AG08395 (cell line): Measurements from ENCODE around the gene EIF4H.
"Not testable (repeated sequence)": the region's sequence is repeated elsewhere in the genome, so short reads cannot be mapped to it uniquely, and the experiment has no call there.

ENCODE experiments used
- DNase-seq: peaks from one replicate; pipeline ENCODE4 v3.0.0; 2012; ENCODE audit warnings: mixed read lengths, low spot score

Gene EIF4H

GRCh38 chr7:74199551-74200355 lies 25.6 kb downstream of the EIF4H start:
- no peak for DNase-seq

DNA sequence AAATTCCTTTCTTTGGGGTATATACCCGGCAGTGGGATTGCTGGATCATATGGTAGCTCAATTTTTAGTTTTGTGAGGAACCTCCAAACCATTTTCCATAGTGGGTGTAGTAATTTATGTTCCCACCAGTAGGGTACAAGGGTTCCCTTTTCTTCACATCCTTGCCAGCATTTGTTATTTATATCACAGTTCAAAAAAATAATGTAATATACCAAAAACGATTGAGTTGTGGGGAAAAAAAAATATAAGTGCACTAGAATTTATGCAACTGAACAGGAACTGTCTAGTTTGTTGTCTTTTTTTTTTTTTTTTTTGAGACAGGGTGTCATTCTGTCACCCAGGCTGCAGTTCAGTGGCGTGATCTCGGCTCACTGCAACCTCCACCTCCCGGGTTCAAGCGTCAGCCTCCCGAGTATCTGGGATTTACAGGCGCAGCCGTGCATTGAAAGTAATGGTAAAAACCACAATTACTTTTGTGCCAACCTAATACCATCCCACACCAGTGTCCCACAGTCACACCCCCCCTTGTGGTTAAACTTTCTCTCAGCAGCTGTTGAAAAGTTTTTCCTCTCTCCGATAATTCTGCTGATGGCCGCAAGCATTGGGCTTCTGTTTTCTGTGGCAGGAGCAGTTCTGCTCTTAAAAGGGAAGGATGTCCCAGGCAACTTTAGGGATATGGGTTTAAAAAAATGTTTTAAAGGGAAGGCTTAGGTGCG lies 28.8 kb downstream of the EIF4H start:
- peak; percentile 78 for DNase-seq

DNA sequence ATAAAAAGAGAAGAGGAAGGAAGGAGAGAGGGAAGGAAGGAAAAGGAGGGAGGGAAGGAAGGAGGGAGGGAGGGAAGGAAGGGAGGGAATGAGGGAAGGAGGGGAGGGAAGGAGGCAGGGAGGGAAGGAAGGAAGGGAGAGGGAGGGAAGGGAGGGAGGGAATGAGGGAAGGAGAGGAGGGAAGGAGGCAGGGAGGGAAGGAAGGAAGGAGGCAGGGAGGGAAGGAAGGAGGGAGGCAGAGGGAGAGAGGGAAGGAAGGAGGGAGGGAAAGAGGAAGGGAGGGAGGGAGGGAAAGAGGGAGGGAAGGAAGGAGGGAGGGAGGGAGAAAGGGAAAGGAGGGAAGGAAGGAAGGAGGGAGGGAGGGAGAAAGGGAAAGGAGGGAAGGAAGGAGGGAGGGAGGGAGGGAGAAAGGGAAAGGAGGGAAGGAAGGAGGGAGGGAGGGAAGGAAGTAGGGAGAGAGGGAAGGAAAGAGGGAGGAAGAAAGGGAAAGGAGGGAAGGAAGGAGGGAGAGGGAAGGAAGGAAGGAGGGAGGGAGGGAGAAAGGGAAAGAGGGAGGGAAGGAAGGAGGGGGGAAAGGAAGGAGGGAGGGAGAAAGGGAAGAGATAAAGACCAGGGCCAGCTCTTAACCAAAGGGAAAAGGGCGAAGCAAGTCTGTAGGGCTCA lies 29.9 kb downstream of the EIF4H start:
- no peak for DNase-seq

- not testable (repeated sequence) for DNase-seq
These were observed 31.9 kb downstream of the EIF4H start for GRCh38 chr7:74206052-74206451.

GRCh38 chr7:74206589-74207120 lies 32.5 kb downstream of the EIF4H start:
- DNase-seq, result peak; percentile 86

GRCh38 chr7:74207586-74207985 lies 33.4 kb downstream of the EIF4H start:
- DNase-seq, result no peak

- not testable (repeated sequence) for DNase-seq
These were observed 34.1 kb downstream of the EIF4H start for GRCh38 chr7:74208241-74208640.

DNA sequence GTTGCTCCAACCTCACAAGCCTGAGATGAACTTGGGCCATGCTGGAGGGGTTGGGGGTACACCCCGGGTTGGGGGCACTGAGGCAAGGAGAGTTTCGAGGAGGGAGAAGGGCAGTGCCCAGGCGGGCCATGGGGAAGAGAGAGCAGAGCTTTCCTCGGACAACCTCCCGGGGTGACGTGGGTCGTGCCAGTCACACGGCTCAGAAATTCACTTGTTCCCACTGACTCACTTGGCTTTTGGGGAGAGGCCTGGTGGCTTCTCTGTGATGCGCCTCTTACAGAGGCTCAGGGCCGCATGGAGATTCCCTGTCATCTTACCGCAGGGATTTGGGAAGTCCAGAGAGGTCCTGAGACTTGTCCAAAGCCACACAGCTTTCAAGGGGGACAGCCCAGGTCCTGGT lies 38.5 kb downstream of the EIF4H start:
- no peak for DNase-seq

- DNase-seq, result no peak
These were observed 40.9 kb downstream of the EIF4H start for GRCh38 chr7:74214816-74215630.

- no peak for DNase-seq
These were observed 41.8 kb downstream of the EIF4H start for GRCh38 chr7:74215921-74216320.

GRCh38 chr7:74216361-74216761 lies 42.2 kb downstream of the EIF4H start:
- DNase-seq, result no peak

DNA sequence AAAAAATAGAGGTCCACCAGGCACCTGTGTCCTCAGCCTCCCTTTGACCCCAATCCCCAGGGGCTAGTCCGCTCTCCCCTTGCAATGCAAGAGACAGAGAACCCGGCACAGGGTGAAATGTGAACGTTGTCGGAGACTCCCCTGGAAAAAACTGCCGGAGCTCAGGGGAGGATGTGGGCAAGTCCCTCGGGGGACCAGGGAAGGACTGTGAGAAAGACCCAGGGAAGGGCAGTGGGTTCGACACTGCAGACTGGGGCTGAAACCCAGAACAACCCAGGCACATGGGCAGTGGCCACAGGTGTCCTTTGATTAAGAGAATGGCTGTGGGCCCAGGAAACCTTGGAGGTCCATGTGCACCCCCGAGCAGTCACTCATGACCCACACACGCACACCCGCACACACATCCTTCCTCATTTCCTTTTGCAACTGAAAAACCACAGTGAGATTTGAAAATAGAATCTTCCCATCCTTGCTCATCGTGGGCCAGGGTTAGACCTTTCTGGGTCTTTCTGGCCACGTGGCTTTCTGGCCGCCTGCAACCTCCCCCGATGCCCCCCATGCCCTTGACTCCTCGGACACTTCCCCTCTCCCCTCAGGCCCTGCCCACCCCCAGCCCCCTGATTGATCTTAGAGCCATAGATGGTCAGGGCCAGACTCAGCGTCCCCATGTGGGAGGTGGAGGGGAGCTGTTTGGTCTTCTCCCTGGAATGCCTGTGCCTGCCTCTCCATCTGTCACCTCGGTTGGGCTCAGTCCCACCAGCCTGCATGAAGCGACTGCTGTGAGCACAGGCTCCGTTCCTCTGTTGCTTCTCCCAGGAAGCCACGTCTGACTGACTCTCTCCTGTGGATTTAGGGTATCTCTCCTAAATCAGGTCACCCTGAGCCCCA lies 43.5 kb downstream of the EIF4H start:
- no peak for DNase-seq

DNA sequence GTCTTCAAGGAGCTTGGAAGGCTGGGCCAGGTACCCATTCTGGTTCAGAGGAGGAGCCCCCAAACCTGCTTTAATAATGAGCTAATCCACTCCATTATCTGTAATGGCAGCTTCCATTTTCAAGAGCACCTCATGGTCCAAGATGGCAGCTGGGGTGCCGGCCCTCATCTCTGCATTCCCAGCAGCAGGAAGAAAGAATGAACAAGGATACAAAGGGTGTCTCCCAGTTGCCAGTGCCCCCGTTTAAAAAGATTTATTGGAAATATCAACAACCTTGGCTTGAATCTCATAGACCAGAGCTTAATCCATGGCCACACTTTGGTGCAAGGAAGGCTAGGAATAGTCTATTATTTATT lies 44.2 kb downstream of the EIF4H start:
- no peak for DNase-seq

DNA sequence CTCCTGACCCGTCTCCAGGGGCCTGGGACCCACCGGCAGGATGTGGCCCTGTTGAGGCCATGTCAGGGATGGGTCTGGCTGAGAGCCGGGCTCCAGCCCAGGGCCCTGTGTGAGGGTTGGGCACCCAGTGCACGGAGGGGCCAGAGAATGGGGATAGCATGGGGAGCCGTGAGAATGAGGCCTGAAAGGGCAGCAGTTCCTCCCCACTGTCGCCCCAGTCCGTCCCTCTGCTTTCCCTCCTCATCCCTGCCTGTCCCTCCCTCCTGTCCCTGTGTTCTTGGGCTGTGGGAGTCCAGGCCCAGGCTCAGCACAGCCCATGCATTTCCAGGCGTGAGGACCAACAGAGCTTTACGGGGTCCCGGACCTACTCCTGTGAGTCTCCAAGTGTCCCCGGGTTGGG lies 45.3 kb downstream of the EIF4H start:
- no peak for DNase-seq

DNA sequence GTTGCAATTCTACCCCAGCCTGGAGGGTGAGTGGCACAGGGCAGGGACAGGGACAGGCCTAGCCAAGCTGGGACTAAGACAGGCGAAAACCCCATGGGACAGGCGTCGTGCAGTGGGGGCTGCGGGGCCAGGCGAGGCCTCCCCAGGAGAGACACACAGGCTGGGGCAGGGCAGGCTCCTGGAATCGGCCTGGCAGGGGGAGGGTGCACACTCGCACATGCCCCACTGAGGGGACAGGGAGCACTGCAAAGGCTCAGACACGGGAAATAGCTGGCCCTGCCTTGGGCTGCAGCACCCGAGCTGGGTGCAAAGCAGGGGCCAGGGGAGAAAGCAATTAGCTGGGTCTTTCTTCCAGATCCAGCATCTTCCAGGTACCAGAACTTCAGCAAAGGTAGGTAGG lies 46.1 kb downstream of the EIF4H start:
- DNase-seq, result no peak

- DNase-seq, result no peak
These were observed 47.6 kb downstream of the EIF4H start for GRCh38 chr7:74221713-74222112.

DNA sequence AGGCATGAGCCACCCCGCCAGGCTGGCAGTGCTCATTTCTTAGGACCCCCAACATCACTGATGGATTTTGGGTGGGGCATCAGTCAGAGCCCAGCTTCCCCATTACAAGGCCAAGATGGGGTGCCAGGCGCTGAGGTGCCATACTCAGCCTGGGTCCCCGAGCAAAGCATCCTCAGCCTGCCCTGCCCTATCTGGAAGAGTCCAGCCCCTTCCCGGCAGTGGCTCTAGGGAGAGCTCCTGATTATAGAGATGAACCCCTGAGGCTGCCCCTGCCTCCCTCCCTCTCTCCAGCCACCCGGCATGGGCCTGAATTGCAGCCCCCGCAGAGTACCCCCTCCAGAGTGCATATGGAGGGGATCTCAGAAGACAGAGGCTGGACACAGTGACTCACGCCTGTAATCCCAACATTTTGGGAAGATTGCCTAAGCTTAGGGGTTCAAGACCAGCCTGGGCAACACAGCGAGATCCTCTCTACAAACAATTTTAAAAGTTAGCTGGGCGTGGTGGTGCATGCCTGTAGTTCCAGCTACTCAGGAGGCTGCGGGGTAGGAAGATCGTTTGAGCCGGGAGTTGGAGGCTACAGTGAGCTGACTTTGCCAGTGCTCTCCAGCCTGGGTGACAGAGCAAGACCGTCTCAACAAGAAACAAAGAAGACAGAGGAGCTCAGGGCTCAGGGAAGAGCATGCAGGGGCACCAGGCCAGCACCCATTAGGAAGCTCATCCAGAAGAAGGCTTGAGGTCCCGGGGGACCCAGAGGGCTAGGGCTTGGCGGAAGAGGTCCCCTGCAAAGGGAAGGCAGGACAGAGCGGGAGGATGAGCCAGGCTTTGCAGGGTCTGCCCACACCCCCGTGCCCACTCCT lies 48.9 kb downstream of the EIF4H start:
- no peak for DNase-seq

DNA sequence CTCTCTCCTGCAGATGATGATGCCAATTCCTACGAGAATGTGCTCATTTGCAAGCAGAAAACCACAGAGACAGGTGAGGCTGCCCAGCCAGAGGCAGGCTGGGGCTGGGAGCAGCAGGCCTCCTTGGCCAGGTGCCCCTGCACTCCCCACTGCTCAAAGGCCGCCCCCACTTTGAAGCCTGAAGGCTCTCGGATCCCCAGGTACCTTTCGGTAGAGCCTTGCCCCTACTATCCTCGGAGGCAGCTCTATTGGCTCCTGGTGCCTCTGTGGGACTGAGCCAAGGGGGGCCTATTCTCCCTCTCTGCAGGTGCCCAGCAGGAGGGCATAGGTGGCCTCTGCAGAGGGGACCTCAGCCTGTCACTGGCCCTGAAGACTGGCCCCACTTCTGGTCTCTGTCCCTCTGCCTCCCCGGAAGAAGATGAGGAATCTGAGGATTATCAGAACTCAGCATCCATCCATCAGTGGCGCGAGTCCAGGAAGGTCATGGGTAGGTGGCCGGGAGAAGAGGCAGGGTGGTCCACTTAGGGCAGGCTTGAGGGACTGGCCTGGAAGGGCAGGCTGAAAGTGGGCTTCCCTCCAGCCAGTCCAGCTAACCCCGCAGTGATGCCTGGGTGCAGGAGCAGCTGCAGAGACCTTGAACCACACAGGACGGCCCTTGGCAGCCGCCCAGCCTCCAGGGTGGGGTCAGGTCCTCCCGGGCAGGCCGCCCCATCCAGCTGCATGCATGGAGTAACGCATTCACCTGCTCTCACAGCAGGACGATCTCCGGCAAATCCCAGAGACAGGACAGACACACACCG lies 49.8 kb downstream of the EIF4H start:
- no peak for DNase-seq

- DNase-seq, result no peak
These were observed 50.3 kb downstream of the EIF4H start for GRCh38 chr7:74224511-74224832.
